NCI-H187 (cell line): Measurements from ENCODE around the gene FLCN.
"Not testable (repeated sequence)": the region's sequence is repeated elsewhere in the genome, so short reads cannot be mapped to it uniquely, and the experiment has no call there.

Experiments
- DNase-seq, 2 experiments: peaks; one replicate each; lab custom pipeline; 2025; lab: John Stamatoyannopoulos, UW

The FLCN gene

GRCh38 chr17:17237026-17237799 is at the start of gene FLCN:
Gene FLCN (minus strand): TSS chr17:17237168. CDS start chr17:17228137, 9,031 bp downstream.
- DNase-seq = peak; percentile 49 to 74

- no peak for DNase-seq
Measured at GRCh38 chr17:17285951-17286350, 49.0 kb upstream of the FLCN start.

GRCh38 chr17:17280613-17281549 is 43.9 kb upstream of the FLCN start, which contains the start of gene COPS3:
Gene COPS3 (minus strand): TSS chr17:17281246. CDS start chr17:17281186, 60 bp downstream.
- DNase-seq = peak; percentile 63 to 81

GRCh38 chr17:17279316-17279715 is 42.3 kb upstream of the FLCN start:
- DNase-seq = no peak

- DNase-seq = not testable (repeated sequence)
Measured at GRCh38 chr17:17277431-17277830, 40.5 kb upstream of the FLCN start.

GRCh38 chr17:17275971-17276370 is 39.0 kb upstream of the FLCN start:
- no peak for DNase-seq

- no peak for DNase-seq
Measured at GRCh38 chr17:17269926-17270773, 33.2 kb upstream of the FLCN start.

GRCh38 chr17:17264430-17264829 is 27.5 kb upstream of the FLCN start:
- no peak for DNase-seq

- DNase-seq = no peak
Measured at GRCh38 chr17:17258998-17259397, 22.0 kb upstream of the FLCN start.

- no peak for DNase-seq
Measured at GRCh38 chr17:17258011-17258410, 21.0 kb upstream of the FLCN start.

GRCh38 chr17:17256316-17256715 is 19.3 kb upstream of the FLCN start:
- no peak for DNase-seq

- not testable (repeated sequence) for DNase-seq
Measured at GRCh38 chr17:17255689-17256088, 18.7 kb upstream of the FLCN start.

GRCh38 chr17:17254036-17254435 is 17.1 kb upstream of the FLCN start:
- DNase-seq = no peak

GRCh38 chr17:17253406-17253805 is 16.4 kb upstream of the FLCN start:
- DNase-seq = no peak

GRCh38 chr17:17252149-17252661 is 15.2 kb upstream of the FLCN start:
- no peak for DNase-seq

- no peak for DNase-seq
Measured at GRCh38 chr17:17246879-17247278, 9.9 kb upstream of the FLCN start.

GRCh38 chr17:17243163-17243562 is 6.2 kb upstream of the FLCN start:
- no peak for DNase-seq

GRCh38 chr17:17242246-17242645 is 5.3 kb upstream of the FLCN start:
- no peak for DNase-seq

GRCh38 chr17:17241656-17242055 is 4.7 kb upstream of the FLCN start:
- no peak for DNase-seq

GRCh38 chr17:17239832-17240231 is 2.9 kb upstream of the FLCN start:
- DNase-seq = no peak

GRCh38 chr17:17236295-17237025 is 508 bp downstream of the FLCN start:
- no peak for DNase-seq
